ENCODE data around the gene POM121L12.

The POM121L12 gene

DNA sequence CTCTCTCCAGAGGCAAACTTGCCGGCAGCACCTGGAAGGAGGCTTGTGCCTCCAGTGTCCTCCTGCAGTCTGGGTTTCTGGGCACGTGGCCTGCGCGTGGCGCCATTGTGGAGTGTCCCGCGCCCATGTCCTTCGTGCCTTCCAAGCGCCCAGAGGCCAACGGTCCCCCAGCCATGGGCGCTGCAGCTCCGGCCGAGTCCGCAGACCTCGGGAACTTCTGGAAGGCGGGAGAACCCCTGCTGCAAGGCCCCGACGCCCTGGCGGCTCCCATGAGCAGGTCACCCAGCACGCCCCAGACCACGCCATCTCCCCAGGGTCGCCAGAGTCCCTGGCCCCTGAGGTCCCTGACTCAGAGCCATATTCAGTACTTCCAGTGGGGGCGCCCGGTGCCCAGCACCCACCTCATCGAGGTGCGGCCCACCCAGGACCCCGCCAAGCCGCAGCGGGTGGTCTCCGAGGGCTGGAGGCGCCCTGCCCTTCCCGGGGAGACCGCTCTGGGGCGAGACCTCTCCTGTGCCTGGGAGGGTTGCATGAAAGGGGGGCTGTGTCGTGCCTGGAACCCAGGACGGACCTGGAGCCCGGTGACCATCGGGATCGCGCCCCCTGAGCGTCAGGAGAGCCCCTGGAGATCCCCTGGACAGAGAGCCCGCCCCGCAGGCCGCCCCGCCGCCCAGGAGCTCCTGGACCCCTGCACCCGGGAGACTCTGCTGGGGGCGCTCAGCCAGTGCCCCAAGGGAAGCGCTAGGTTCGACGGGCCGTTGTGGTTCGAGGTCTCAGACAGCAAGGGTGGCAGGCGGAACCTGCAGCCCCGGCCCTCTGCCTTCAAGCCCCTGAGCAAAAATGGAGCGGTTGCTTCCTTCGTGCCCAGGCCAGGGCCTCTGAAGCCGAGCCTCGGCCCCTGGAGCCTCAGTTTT is at the start of gene POM121L12:
TSS of gene POM121L12 (plus strand) at position 135 of the 914 bp plus-strand sequence. CDS start at position 174, 39 bp downstream.
- no peak for DNase-seq

DNA sequence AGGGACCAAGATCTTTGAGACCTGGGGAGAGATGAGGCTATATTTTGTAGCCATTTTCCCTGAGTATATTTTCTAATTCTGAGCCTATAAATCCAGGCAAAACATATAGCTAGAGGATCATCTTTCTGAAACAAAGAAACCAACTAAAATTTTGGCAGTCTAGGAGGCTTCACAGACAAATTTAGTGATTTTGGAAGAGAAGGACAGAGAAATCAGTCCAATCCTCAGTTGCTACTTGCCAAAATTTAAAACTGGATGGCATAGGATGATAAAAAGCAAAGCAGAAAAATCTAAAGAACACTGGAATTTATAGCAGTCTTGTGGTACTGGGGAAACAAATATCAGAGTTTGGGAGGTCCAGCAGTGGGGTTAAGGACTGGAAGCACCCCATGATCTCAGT is 43.4 kb upstream of the POM121L12 start:
- DNase-seq, result no peak

GRCh38 chr7:52992479-52993162 is 42.8 kb upstream of the POM121L12 start:
- DNase-seq, result no peak

- DNase-seq, result no peak
Measured at GRCh38 chr7:52995676-52996075, 39.8 kb upstream of the POM121L12 start.

- DNase-seq, result no peak
Measured at GRCh38 chr7:53001221-53001620, 34.2 kb upstream of the POM121L12 start.

GRCh38 chr7:53002389-53002788 is 33.0 kb upstream of the POM121L12 start:
- no peak for DNase-seq

DNA sequence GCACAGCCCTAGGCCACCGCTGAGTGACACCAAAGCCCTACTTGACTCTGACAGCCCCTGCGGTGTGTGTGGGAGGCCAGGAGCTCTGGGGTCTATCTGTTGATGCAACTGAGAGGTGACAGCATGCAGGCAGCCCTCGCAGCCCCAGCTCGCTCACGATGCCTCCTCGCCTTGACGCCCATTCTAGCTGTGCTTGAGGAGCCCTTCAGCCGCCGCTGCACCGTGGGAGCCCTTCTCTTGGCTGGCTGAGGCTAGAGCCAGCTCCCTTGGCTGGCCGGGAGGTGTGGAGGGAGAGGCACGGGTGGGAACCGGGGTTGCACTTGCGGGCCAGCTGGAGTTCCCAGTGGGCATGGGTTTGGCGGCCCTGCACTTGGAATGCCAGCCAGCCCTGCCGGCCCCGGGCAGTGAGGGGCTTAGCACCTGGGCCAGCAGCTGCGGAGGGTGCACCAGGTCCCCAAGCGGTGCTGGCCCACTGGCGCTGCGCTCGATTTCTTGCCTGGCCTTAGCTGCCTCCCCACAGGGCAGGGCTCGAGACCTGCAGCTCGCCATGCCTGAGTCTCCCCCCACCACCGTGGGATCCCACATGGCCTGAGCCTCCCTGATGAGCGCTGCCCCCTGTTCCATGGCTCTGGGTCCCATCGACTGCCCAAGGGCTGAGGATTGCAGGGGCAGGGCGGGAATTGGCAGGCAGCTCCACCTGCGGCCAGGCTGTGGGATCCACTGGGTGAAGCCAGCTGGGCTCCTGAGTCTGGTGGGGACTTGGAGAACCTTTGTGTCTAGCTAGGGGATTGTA is 31.6 kb upstream of the POM121L12 start:
- DNase-seq, result no peak

DNA sequence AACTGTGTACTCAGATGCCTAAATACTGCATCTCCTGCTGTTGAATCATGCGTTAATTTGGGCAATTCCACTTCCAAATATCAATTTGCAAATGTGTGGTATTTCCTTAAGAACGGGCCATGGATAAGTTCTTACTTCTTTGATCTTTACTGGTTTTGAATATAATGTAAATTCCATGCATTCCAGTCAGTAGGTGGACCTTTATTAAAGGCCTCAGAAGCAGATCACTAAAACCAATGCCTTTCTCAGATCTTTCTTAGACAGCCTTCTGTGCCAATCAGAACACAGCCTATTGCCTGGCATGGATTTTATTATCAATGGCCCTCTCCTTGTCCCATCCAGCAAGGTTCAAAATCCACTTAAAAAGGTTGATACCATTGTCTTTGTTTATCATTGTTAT is 21.5 kb upstream of the POM121L12 start:
- DNase-seq, result no peak

DNA sequence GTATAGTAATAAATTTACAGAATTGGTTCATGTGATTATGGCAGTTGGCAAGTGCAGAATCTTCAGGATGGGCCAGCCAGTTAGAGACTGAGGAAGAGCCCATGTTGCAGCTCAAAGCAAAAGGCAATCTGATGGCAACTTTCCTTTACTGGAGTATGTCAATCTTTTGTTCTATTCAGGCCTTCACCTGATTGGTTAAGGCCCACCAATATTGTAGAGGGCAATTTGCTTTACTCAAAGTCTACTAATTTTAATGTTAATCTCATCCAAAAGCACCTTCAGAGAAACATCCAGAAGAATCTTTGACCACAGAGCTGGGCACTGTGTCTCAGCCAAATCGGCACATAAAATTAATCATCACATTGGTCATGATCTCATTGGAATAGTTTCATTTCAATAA is 20.0 kb upstream of the POM121L12 start:
- no peak for DNase-seq

DNA sequence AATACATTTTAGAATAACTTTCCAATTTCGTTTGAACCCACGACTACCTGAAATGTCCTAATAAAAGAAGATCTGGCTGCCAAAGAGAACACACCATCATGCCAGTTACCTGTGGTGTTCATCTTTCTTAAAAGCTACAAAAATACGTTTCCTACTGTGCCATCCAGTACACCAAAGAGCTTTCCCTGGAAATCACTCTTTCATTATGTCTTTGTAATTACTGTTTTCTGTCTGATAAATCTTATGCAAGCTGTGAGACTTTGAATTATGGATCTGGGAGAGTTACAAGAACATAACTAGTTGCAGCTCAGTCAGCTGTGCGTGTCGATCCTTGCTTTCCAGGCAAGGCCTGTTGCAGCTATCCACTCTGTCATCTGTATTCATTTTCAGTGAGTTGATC is 12.5 kb upstream of the POM121L12 start:
- DNase-seq, result no peak

GRCh38 chr7:53048638-53049037 is 13.2 kb downstream of the POM121L12 start:
- no peak for DNase-seq

- no peak for DNase-seq
Measured at GRCh38 chr7:53050433-53050832, 15.0 kb downstream of the POM121L12 start.

DNA sequence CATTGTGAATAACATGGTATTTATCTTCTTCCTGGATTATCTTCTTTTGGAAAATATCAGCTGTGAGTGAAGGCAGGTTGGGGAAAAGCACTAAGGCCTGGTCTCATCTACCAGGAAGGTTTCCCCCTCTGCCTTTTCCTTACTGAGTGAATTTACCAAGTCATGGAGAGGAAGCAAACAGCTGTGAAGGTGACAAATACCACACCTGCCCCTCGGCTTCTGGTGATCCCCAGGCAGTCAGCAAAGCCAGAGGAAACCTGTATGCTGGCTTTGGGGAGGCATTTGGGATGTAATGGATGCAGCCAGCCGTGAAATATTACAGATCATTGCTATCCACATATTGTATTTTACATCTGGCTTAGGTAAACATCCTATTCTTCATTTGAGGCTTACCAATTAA is 24.2 kb downstream of the POM121L12 start:
- DNase-seq, result no peak

DNA sequence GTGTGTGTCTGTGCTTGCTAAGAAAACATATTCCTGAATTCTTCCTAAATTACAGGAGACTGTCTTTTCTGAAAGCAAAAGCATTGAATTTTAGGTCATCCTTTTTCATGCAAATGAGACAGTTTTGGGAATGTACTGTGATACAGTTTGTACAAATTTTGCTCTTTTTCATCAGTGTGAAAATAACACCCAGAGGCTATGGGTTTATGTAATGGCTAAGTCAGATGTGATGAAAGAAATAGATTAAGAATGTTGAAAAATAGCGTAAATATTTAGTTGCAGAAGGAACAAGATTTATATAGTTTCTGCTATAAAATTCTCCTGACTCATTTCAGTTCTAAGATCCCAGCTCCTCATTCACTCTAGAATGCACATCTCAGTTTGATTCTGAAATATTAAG is 24.6 kb downstream of the POM121L12 start:
- no peak for DNase-seq

DNA sequence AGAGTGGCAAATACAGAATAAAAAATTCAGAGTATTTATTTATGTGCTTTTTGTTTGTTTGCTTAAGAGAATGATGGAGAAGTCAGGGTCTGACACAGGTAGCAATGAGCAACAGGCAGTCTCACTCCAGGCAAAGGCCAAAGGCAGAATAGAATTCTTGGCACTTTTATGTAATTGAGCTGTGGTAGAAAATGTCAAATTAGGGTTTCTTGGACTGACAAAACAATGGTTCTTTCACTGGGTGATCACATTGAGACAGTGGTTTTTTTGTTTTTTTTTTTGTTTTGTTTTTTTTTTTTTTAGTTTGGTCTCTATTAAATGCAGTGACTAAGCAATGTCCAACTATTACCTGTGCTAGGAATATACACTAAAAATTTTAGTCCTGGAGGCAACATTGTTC is 27.4 kb downstream of the POM121L12 start:
- DNase-seq, result no peak

DNA sequence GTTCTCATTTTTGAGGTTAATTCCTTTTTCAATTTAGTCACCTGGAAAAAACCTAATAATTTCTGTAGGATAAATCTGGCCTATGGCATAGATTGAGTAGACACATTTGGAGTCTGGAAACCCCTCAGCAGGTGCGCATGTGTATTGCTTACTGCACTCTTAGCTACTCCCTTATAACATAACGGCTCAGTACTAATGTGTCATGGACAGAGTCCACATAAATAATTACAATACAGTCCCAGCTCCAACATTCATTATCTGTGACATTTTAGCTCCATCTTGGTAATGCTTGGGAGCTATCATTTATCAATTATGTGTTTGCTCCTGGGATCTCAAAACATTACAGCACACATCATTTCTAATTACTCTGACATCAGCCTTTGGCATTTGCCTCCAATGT is 33.2 kb downstream of the POM121L12 start:
- no peak for DNase-seq

- no peak for DNase-seq
Measured at GRCh38 chr7:53070883-53071282, 35.5 kb downstream of the POM121L12 start.

All from NCI-H1417 treated with DMSO at 0.1 percent for 48 hours (cell line).